ENCODE results near the gene RIMBP2.

The RIMBP2 gene

GRCh38 chr12:130477266-130477665 lies 238.8 kb downstream of the RIMBP2 start:
- no peak for DNase-seq

GRCh38 chr12:130476451-130477135 lies 239.5 kb downstream of the RIMBP2 start:
- no peak for DNase-seq

- DNase-seq = no peak
Measured at GRCh38 chr12:130474599-130475269, 241.4 kb downstream of the RIMBP2 start.

- no peak for DNase-seq
Measured at GRCh38 chr12:130473266-130473665, 242.8 kb downstream of the RIMBP2 start.

DNA sequence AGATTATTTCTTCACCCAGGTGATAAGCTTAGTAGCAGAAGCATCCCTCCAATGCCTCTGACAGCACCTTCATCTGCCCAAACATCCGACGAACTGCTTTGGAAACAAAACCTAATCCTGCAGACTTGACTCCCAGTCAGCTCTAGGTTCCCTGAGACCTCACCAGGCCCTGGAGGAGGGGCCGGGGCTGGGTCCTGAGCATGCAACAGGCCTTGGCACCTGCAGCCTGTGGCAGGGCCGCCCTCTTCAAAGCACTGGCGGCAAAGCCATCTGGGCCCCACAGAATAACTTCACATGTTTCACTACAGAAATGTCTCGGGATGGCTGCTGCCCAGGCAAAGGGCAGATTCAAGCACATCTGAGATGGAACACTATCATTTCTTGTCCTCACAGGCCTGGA lies 245.1 kb downstream of the RIMBP2 start:
- DNase-seq = no peak

GRCh38 chr12:130469552-130469951 lies 246.5 kb downstream of the RIMBP2 start:
- DNase-seq = no peak

DNA sequence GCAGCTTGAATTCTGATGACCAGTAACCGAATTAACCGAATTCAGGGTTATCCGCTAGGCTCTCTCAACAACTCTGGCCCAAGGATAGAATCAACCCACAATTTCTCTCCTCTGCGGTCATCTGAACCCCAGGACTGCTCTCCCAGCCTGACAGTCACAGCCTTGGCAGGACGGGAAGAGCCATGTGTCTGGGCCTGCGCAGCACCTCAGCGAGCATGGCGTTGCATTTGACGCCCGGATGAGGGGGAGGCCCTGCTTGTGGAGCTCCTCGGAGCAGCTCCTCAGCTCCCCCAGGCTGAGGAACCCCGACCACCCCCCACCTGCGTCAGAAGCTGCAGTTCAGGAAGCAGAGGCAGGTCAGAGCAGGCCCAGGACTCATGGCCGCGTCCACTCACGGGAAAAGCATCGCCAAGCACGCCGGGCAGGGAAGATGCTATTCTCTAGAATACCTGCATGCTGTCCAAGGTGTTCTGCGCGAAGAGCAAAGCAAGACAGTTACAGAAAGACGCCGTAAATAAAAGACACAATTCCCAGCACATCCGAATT lies 247.3 kb downstream of the RIMBP2 start:
- DNase-seq = no peak

DNA sequence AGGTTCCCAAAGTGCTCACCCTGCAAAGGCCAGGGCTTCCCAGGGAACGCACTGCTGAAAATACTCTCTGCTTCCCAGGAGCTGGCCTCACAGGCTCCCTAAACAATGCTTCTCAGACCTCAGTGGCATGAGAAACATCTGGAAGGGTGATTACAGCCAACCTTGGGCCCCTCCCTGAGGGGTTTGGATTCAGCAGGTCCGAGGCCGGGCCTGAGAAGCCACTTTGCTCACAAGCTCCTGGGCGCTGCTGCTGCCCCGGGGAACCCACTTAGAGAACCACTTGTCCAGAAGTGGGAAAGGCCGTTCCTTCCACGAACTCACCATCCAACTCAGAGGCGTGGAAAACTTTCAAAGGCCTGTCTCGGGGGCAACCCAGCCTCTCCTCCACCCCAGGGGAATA lies 247.9 kb downstream of the RIMBP2 start:
- DNase-seq = no peak

GRCh38 chr12:130465626-130466025 lies 250.5 kb downstream of the RIMBP2 start:
- no peak for DNase-seq

DNA sequence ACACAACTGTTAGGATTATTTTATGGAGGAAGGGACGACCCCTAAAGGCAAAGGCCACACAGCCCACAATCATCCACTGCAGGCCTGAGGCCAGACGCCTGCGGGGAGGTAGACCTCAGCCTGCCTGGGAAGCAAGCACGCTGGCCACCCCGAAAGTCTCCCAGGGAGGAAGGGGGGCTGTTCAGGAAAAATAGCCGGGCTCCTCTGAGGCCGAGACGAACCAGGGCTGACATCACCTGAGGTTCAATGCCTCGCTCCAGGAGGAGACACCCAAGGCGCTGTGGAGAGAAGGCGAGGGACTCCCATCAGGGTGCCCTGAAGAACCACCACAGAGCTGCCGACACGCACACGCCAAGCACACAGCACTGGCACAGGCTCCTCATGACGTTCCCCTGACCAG lies 251.1 kb downstream of the RIMBP2 start:
- no peak for DNase-seq

- no peak for DNase-seq
Measured at GRCh38 chr12:130463818-130464670, 252.1 kb downstream of the RIMBP2 start.

- no peak for DNase-seq
Measured at GRCh38 chr12:130463275-130463658, 252.8 kb downstream of the RIMBP2 start.

DNA sequence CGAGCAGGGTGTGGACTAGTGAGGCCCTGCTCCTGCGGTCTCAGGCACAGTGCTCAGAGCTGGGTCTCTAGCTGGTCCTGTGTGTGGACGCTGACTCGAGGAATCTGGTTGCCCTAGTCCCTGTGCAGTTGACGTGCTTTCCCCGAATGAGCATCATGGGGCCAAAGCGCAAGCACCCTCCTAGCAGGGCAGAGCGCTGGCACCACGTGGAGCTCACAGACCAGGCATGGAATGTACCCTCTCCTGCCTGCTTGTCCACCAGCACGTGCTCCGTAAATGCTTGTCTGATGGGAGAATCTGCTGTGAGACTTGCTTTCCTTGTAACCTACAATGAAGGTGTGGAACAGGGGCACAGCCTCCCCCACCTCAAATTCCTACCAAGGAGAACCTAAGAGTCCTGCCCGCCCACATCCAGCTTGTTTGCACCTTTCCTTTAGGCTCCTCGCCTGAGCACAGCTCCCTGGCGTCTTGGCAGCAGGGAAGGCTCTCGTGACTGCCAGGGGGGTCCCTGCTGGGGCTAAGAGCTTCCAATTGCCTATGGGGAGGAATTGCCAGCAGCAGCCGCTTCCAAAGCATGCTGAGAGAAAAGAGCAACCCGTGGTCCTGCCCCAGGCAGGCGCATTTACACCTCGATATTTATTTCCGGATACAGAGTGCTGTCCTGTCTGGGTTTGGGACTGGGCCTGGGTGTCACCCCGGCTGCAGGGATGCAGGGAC lies 253.4 kb downstream of the RIMBP2 start:
- no peak for DNase-seq

GRCh38 chr12:130461839-130462557 lies 254.1 kb downstream of the RIMBP2 start:
- no peak for DNase-seq

- DNase-seq = no peak
Measured at GRCh38 chr12:130461447-130461815, 254.7 kb downstream of the RIMBP2 start.

DNA sequence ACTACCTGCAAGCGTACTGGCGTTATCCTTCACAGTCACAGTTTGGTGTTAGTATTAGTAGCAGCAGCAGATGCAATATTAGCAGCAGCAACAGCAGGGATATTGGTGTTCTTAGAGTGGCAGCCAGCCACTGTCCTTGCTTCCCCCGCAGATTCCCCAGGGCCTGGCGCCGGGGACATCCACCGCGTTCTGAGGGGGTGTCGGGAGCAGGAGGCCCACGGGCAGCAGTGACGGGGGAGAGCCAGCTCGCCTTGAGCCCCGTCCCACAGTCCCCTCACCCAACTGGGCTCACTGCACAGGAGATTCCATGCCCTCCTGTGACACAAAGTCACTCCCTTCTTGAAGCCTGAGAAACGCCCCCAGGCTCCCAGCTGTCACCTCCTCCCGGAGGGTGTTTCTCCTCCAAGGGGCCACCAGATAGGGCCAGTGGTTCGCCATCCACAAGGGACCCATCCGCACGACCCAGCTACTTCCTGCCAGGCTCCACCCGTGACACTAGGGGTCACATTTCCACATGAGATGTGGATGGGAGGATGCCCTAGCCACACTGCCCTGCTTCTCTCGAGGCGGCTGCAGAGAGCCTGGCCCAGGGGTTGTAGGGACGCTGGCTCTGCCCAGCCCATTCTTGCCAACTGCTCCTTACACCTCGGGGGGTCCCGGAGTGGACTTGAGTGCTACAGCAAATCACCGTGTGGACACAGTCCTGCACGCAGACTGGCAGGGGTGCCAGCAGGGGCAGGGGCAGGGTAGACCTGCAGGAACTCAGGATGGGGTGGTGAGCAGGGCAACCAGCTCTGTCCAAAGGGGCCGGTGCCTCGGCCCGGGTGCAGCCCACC lies 255.3 kb downstream of the RIMBP2 start:
- DNase-seq = no peak

DNA sequence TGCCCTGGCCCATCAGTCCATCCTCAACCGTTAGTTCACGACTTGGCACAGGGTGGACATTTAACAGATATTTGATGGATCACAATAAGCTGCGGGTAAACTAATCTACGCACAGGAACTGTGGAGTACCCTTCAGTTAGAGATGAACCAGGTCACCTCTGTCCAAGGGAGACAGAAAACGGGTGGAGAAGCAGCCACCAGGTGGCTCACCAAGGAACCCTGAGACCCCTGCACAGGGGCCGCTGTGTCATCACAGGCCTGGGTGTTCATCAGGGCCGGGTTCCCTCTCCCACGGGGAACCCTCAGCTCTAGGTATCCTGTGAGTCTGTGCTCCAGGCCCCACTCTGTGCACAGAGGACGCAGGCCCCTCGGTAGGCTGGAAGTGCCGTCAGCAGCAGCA lies 256.2 kb downstream of the RIMBP2 start:
- no peak for DNase-seq

GRCh38 chr12:130458341-130458740 lies 257.8 kb downstream of the RIMBP2 start:
- DNase-seq = no peak

- no peak for DNase-seq
Measured at GRCh38 chr12:130457215-130457614, 258.9 kb downstream of the RIMBP2 start.

DNA sequence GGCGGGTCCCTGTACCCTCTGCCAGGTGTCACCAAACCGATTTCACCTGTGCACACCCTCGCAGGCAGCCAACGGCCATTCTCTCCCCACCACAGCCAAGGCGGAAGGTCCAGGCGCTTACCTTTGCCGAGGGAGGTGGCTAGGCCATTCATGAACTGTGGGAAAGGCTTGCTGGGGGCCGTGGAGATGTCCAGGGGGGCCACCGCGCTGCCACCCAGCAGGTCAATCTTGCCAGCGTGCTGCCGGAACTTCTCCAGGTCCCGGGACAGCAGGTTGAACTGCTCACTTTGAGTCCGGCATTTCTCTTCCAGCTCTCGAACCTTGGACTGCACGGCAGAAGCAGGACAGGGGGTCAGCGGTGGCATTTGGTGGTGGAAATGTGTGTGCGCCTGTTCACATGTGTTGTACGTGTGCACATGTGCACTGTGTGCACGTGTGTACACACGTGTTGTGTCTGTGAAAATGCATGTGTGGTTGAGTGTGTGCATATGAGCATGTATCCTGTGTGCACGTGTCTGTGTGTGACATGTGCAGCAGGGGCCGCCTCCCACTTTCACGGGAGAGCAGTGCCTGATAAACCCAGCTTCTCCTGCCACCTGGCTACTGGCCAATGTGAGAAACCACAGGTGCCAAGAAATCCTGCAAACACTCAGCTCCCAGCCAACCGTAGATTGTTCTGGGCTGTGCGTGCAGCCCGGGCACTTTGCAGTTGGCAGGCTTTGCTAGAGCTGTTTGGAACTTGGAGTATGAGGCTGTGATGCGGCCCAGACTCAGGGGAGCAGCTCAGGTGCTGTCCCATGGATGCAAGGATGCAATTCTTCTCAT lies 259.5 kb downstream of the RIMBP2 start:
- no peak for DNase-seq
